Measurements from ENCODE around the gene ARL4A.

DNA sequence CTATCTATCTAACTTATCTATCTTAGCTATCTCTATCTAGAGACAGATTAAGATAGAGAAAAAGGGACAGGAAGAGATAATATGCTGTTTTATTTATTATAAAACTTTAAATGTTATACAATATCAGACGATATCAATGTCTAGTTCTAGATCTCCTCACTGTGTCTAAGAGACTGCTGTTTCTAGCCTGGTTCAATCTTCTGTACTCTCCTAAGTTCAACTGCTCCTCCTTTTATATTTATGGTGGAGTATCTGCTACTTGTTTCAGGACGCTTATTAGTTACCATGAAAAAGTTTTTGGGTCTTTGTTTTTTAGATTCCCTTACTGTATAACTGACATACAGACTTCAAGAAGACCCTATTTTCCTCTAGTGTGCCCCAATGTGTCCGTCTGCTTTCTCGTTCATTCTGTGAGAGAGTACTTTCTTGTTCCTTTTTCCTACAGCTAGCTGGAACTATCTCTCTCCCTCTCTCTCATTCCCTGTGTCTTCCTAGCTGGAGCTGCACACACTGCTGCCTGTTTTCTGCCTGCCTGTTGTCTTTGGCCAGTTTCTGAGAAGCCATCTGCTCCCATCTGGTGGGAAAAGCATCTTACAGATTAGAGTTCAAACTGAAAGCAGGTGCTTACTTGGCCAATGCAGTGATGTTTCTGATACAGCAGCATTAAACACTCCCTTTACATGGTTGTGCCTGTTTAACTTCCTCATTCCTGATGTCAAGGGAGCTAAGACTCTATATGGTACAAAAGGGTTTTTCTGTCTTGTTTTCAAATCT is 49.4 kb upstream of the ARL4A start:
- TF ChIP-seq, protein P1, sequence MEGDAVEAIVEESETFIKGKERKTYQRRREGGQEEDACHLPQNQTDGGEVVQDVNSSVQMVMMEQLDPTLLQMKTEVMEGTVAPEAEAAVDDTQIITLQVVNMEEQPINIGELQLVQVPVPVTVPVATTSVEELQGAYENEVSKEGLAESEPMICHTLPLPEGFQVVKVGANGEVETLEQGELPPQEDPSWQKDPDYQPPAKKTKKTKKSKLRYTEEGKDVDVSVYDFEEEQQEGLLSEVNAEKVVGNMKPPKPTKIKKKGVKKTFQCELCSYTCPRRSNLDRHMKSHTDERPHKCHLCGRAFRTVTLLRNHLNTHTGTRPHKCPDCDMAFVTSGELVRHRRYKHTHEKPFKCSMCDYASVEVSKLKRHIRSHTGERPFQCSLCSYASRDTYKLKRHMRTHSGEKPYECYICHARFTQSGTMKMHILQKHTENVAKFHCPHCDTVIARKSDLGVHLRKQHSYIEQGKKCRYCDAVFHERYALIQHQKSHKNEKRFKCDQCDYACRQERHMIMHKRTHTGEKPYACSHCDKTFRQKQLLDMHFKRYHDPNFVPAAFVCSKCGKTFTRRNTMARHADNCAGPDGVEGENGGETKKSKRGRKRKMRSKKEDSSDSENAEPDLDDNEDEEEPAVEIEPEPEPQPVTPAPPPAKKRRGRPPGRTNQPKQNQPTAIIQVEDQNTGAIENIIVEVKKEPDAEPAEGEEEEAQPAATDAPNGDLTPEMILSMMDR (conservative IDR thresholded peaks at IDR 0.05; ENCODE audit: low read depth, low read length): no peak
- TF ChIP-seq EZH2 (IDR thresholded peaks at IDR 0.05; ENCODE audit: borderline replicate concordance, low read depth, low read length, poor library complexity, severe bottlenecking): no peak
